Thoracic aorta (tissue), 2 donors: ENCODE measurements around the gene TAS2R7. TPM values are rescaled to one million over a fixed set of nuclear protein-coding genes. Genes with fewer than 3 reads are reported as not detected.

Experiments used
- ATAC-seq: fragments of 150-250 bp; one replicate; pipeline ENCODE4 v1.8.0; 2017; ENCODE audit warnings: low read depth; ENCODE audit not compliant: insufficient number of reproducible peaks, low FRiP score
- DNase-seq: peaks from one replicate; pipeline ENCODE4 v3.0.0-alpha.2; 2020; ENCODE audit warnings: low spot score
- H3K27ac ChIP-seq, 2 donors: fragments of 200-600 bp; sonication (generic); 1 replicate in 1 of 2; 2 replicates in 1 of 2; pipeline ENCODE4 v1.5.1; 2016; ENCODE audit warnings: mild to moderate bottlenecking in 2 of 2, moderate library complexity in 2 of 2
- H3K27me3 ChIP-seq: fragments of 200-600 bp; sonication (generic); replicated peaks from 2 replicates; pipeline ENCODE4 v1.6.0; 2016; ENCODE audit warnings: mild to moderate bottlenecking; ENCODE audit not compliant: insufficient read depth
- H3K36me3 ChIP-seq: fragments of 200-600 bp; sonication (generic); one replicate; pipeline ENCODE4 v1.5.1; 2016
- H3K4me1 ChIP-seq, 2 donors: fragments of 200-600 bp; sonication (generic); 1 replicate in 1 of 2; 2 replicates in 1 of 2; pipeline versions ENCODE4 v1.5.1 to v1.6.0; 2016; ENCODE audit warnings: low read depth in 2 of 2, mild to moderate bottlenecking in 1 of 2; ENCODE audit not compliant: control insufficient read depth in 1 of 2
- H3K4me3 ChIP-seq: fragments of 200-600 bp; sonication (generic); 2 replicates; pipeline ENCODE4 v1.5.1; 2016; ENCODE audit warnings: mild to moderate bottlenecking
- H3K9me3 ChIP-seq: fragments of 200-600 bp; sonication (generic); 2 replicates; pipeline ENCODE4 v1.5.1; 2016
- total RNA-seq, 2 donors: library from RNA; depleted of rRNA; stranded (reverse); fragments of >200 nt; gene quantifications; one replicate each; pipeline versions ENCODE4 v1.1.0 to v1.2.3, GENCODE V29; 2016
- TF ChIP-seq, protein P1 (sequence below): fragments of 200-600 bp; sonication (generic); IDR thresholded peaks from one replicate; pipeline ENCODE4 v1.5.1; 2019; ENCODE audit warnings: antibody characterized with exemption

TAS2R7 gene, protein sequence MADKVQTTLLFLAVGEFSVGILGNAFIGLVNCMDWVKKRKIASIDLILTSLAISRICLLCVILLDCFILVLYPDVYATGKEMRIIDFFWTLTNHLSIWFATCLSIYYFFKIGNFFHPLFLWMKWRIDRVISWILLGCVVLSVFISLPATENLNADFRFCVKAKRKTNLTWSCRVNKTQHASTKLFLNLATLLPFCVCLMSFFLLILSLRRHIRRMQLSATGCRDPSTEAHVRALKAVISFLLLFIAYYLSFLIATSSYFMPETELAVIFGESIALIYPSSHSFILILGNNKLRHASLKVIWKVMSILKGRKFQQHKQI
- not detected for total RNA-seq

DNA sequence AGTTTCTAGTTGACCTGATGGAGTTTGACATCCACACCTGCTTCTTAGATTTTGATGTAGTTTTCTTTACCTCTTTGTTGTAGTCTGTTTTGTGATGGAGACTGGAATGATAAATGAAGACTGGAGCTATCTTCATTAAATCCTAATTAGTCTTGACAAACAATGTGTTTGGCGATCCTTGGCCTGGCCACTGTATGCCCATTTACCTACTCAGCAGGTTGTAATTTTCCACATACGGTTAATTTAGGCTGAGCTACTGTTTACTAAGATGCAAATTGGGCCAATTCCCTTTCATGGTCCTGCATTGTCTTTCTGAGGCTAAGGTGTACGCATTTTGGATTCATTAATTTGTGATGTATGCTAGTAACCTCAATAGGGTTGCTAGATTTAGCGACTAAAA lies at the start of gene TAS2R7:
TSS of gene TAS2R7 (minus strand) at position 41 of the 400 bp plus-strand sequence. CDS start 57 bp downstream, outside the sequence.
- TF ChIP-seq, protein P1, sequence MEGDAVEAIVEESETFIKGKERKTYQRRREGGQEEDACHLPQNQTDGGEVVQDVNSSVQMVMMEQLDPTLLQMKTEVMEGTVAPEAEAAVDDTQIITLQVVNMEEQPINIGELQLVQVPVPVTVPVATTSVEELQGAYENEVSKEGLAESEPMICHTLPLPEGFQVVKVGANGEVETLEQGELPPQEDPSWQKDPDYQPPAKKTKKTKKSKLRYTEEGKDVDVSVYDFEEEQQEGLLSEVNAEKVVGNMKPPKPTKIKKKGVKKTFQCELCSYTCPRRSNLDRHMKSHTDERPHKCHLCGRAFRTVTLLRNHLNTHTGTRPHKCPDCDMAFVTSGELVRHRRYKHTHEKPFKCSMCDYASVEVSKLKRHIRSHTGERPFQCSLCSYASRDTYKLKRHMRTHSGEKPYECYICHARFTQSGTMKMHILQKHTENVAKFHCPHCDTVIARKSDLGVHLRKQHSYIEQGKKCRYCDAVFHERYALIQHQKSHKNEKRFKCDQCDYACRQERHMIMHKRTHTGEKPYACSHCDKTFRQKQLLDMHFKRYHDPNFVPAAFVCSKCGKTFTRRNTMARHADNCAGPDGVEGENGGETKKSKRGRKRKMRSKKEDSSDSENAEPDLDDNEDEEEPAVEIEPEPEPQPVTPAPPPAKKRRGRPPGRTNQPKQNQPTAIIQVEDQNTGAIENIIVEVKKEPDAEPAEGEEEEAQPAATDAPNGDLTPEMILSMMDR, result no peak
- H3K4me3 ChIP-seq, result no peak within 1 kb of the TSS
- DNase-seq (no peak), ATAC-seq (no peak)
- no peak within 1 kb of the TSS for H3K27ac ChIP-seq
- no peaks in the 10 kb centered on the region for H3K36me3 ChIP-seq
- no peaks in the 10 kb centered on the region for H3K9me3 ChIP-seq
- no peaks in the 10 kb centered on the region for H3K4me1 ChIP-seq
- no peaks in the 10 kb centered on the region for H3K27me3 ChIP-seq

DNA sequence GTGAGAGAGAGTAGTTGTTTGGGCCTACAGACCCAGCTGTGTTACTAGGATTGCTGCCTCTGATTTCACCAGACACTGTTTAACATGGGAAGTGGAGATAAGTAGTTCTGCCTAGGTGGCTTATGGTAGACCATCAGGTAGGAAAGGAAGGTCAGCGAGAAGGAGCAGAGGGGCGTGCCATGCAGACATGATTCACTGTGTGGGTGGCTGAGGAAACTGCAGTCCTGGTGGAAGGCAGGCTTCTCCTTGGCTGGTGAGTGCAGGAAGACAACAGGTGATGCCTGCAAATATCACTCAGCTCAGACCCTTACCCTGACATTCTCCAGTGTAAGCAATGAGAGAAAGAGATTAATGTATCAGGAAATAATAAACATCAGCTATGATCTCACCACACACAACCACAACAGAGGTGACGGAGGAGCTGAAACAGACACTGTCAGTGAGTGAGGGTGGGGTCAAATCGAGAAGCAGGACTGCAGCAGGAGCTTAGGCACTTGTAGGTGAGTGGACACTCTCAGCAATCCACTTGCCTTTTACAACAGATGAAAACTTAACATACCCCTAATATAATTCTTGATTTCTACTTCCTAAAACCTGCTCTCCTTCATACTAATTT lies 48.9 kb upstream of the TAS2R7 start:
- DNase-seq (no peak), ATAC-seq (no peak)
- no peaks in the 10 kb centered on the region for H3K27me3 ChIP-seq
- peaks cover 7% of the 10 kb centered on the region for H3K9me3 ChIP-seq
- H3K4me1 ChIP-seq, result peaks cover 0 to 6% of the 10 kb centered on the region in 2 donors
- no peak overlapping the region for H3K4me3 ChIP-seq
- TF ChIP-seq, protein P1, result no peak
- no peak overlapping the region for H3K27ac ChIP-seq
- H3K36me3 ChIP-seq, result peaks cover 8% of the 10 kb centered on the region

DNA sequence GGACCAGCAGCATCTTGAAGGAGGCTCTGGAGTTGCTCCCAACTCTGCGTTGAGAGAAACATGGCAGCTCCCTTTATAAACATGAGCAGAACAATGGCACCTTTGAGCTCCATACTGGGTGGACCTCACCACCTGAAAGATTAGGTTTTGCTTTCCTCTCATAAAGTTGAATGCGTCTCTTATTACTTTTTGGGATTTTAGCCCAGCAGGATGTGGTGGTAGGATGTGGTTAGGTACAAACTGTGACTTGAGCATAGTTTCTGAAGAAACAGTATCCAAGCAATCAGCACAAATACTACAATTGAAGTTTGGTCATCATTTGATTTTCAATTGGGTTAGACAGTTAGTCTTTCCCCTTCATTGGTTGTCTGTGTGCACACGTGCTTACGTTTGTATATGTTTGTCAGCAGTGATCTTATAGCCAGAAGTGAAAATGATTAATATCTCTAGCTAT lies 47.0 kb upstream of the TAS2R7 start, which contains the start of gene PRR4:
TSS of gene PRR4 (minus strand) at position 51 of the 454 bp plus-strand sequence. CDS start at position 13, 38 bp downstream.
- H3K27ac ChIP-seq, result no peak within 1 kb of the TSS

DNA sequence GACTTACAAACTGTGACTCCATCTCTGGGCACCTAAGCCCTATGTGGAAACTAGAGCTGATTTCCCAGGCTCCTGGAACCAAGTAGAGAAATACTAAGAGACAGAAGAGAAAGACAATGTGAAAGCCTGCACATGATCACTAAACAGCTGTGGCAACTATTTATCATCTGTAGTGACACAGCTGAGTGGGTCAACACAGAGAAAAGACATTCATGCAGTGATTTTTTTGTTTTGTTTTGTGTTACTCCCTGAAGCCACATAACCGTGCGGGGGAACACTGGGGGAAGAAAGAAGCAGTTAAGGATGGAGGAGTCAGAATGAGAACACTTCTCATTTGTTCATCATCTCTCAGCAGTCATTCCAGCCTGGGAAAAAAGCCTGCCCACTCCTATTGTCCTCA lies 45.3 kb upstream of the TAS2R7 start:
- peaks cover 11% of the 10 kb centered on the region for H3K36me3 ChIP-seq
- ATAC-seq (no peak), DNase-seq (no peak)
- peaks cover 0 to 6% of the 10 kb centered on the region in 2 donors for H3K4me1 ChIP-seq
- H3K27me3 ChIP-seq, result no peaks in the 10 kb centered on the region
- no peak overlapping the region for H3K4me3 ChIP-seq
- H3K9me3 ChIP-seq, result no peaks in the 10 kb centered on the region
- no peak overlapping the region for H3K27ac ChIP-seq
- TF ChIP-seq, protein P1, result no peak

More for the DNA sequence above, 47.0 kb upstream of the TAS2R7 start, which contains the start of gene PRR4:
- no peaks in the 10 kb centered on the region for H3K27me3 ChIP-seq
- peaks cover 0 to 6% of the 10 kb centered on the region in 2 donors for H3K4me1 ChIP-seq
- peaks cover 8% of the 10 kb centered on the region for H3K36me3 ChIP-seq
- TF ChIP-seq, protein P1, result no peak
- ATAC-seq, result no peak
- no peak for DNase-seq
- H3K9me3 ChIP-seq, result no peaks in the 10 kb centered on the region
- H3K4me3 ChIP-seq, result no peak within 1 kb of the TSS

DNA sequence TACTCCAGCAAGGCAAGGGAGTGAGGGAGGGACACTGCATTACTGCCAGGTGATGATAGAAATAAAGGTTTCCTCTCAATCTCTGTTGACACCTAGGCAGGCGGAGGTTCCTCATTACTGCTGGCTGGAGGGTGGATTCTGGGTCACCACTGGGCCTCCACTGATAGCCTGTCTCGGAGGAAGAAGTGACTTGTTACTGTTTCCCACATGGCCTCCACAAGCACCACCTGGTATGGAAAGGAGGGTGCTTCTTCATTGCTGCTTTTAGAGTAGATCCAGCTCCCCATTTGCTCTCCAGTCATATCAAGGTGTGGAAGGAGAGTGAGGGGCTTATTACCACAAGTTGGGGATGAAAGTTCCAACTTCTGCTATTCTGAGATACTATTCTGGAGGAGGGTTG lies 40.4 kb upstream of the TAS2R7 start:
- TF ChIP-seq, protein P1, result no peak
- no peak overlapping the region for H3K27ac ChIP-seq
- no peaks in the 10 kb centered on the region for H3K27me3 ChIP-seq
- H3K9me3 ChIP-seq, result no peaks in the 10 kb centered on the region
- no peak for DNase-seq
- H3K4me3 ChIP-seq, result no peak overlapping the region
- H3K36me3 ChIP-seq, result peaks cover 11% of the 10 kb centered on the region
- H3K4me1 ChIP-seq, result no peaks in the 10 kb centered on the region
- no peak for ATAC-seq
